Superior temporal gyrus (tissue), 1 donor: ENCODE measurements around the gene POLD2.

Source experiments
- DNase-seq: peaks from one replicate; pipeline ENCODE4 v3.0.0-alpha.2; 2016; ENCODE audit errors: extremely low spot score

The POLD2 gene

GRCh38 chr7:44082541-44083207 lies 40.7 kb downstream of the POLD2 start:
- DNase-seq, result peak; percentile 98

DNA sequence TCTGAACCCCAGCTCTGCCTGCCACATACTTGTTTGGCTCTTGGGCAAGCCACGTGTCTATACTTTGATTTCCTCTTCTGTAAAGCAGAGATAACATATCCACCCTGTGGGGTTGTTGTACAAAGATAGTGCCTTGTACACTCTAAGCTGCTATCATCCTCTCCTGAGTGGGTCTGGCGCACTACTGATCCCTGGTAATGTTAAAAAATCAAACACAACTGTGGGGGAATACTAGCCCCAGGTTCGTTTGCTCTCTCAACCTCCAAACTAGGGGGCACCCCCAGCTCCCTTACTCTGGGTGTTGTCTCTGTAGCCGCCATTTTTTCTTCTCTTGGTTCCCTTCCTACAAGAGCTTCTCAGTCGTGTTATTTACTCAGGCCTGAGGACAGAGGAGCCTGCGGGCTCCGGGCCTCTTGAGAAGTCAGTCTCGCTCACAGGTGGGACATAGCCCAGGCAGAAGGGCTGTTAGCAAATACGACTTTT lies 42.0 kb downstream of the POLD2 start:
- no peak for DNase-seq

- DNase-seq, result no peak
Observed at GRCh38 chr7:44080686-44081265, 42.6 kb downstream of the POLD2 start.

DNA sequence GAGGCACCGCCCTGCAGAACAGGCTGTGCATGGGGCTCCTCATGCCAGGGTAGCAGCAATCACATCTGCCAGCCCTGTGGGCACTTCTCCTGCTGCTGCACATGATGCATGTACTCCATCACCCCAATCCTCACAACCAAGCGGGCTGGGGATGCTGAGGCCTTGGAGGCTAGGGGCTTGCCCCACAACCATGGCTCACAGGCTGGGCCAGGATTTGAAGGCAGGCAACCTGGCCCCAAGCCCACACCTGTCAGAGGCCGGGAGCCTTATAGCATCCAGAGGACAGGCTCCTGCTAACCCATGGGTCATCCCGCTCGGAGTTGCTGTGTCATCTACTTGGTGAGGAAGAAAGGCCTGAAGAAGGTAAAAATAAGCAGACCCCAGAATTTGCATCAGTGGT lies 43.2 kb downstream of the POLD2 start:
- no peak for DNase-seq

- DNase-seq, result no peak
Observed at GRCh38 chr7:44079331-44080021, 43.9 kb downstream of the POLD2 start.

DNA sequence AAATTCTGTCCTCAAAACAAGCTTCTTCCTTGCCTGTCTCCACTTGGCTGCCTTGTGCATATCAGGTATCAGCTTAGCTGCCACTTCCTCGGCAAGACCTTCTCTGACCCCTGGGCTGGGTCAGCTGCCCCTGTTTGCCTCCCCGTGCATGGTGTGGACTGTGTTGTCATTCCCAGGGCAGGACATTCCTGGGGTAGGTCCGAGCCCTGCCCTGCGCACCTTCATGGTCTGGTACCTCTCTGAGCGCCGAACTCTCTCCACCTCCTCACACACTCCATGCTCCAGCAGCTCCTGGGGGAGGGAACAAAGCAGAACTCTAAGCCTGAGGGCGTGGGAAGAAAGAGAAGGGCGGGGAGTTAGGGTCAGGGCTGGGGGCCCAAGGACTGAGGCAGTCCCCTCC lies 44.8 kb downstream of the POLD2 start:
- no peak for DNase-seq

GRCh38 chr7:44077681-44078091 lies 45.7 kb downstream of the POLD2 start:
- DNase-seq, result no peak

DNA sequence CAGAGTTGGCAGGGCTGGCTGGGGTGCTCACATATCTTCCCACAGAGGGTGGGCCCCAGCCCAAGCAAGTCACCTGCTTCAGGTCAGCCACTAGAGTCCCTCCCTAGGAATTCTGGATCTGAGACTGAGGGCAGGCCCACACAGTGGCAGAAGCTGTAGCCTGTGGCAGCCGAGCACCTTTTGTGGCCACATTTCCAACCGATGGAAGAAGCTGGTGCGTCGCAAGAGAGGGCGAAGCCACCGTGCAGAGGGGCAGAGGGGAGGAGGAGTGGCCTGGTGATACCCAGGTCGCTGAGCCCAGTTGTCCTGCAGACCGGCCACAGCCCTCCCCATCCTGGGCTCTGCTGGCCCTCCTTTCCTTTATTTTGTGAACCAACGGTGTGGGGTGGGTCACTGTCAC lies 46.3 kb downstream of the POLD2 start:
- DNase-seq, result no peak

DNA sequence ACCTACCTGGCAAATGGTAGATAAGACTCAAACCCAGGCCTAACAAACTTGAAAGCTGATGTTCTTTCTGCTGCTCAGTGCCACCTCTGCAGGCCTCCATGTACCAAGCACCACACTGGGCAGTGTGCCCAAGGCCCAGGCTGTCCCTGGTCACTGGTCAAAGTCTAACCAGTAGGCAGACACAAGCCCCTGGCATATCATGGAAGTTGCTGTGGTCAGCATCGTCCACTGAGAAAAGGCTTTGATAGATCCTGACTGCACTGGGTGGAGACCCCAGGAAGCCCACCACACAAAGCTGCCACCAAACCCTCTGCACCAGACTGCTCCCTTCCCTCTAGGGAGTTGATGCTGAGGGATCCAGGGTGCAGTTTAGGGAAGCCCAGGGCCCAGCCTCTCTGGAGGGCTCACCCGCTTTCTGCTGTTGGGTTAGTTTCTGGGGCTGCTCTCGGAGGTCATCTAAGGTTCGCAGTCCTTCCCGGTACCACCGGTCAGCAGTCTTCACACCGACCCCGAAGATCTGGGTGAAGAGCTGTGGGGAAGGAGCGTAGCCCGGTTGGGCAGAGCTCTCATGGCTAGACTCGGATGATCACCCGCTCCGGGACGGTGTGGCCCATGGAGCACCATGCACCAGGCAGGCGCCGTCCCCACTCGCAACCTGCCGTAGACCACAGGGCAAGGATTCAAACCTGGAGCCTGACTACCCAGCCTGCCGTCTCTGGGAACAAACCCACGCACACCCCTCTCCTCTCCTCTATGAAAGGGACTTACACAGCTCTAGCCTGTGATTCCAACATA lies 47.0 kb downstream of the POLD2 start:
- DNase-seq, result no peak

- DNase-seq, result no peak
Observed at GRCh38 chr7:44075296-44076075, 47.9 kb downstream of the POLD2 start.

- DNase-seq, result no peak
Observed at GRCh38 chr7:44074349-44074695, 49.0 kb downstream of the POLD2 start.

GRCh38 chr7:44073664-44074348 lies 49.5 kb downstream of the POLD2 start:
- DNase-seq, result peak; percentile 71

GRCh38 chr7:44072364-44073231 lies 50.8 kb downstream of the POLD2 start:
- DNase-seq, result peak; percentile 48

- no peak for DNase-seq
Observed at GRCh38 chr7:44071726-44072363, 51.5 kb downstream of the POLD2 start.

DNA sequence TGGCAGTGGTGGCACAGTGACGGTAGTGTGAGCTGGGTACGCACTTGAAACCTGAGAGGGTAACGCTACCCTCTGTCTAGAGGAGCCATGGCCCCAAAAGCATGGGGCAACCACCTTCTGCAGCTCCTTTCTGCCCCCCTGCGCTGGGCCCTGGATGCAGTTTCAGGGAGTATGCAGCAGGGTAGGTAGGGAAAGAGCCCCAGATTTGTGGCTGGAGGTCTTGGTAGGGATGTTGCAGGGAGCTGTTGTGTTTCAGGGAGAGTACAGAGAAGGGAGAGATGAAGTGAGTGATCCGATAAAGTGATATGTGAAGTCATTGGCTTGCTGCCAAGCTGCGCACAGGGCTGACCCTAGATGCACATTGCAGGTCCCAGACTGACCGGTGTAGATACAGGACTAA lies 55.3 kb downstream of the POLD2 start:
- no peak for DNase-seq

DNA sequence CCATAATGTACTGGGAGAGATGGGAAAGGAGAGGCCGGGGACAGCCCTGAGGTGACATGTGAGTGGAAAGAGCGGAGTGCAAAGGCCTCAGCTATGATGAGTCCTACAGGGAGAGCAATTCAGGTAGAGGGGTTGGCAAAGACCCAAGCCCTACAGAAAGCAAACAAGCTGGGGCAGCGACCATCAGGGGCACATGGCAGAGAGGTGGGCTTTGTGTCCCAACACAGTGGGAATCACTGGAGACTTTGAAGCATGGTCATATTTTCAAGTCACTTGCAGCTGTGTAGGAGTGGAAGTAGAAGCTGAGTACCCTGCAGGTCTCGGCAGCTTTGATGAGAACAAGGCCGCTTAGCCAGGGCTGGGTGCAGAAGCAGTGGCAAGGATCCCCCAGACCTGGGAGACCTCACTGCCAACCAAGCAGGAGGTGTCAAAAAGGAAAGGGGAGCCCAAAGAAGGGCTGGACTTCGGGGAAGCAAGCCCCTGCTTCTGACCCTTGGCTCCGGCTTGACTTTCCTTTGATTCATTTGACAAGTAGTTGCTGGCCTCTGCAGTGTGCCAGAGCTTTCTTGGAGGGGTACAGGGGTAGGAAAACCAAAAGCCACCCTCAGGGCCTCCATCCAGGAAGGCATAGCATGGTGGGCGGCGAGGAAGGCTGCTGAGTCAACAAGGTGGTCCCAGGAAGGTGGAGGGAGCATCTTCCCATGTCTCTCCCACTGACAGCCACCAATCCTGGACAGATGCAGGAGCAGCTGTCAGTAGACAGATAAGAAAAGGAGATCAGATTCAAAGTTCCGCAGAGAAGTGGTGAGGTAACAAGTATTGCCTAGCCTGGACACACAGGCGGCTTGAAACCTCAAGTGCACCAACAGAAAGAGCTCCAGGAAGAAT lies 56.0 kb downstream of the POLD2 start:
- no peak for DNase-seq

DNA sequence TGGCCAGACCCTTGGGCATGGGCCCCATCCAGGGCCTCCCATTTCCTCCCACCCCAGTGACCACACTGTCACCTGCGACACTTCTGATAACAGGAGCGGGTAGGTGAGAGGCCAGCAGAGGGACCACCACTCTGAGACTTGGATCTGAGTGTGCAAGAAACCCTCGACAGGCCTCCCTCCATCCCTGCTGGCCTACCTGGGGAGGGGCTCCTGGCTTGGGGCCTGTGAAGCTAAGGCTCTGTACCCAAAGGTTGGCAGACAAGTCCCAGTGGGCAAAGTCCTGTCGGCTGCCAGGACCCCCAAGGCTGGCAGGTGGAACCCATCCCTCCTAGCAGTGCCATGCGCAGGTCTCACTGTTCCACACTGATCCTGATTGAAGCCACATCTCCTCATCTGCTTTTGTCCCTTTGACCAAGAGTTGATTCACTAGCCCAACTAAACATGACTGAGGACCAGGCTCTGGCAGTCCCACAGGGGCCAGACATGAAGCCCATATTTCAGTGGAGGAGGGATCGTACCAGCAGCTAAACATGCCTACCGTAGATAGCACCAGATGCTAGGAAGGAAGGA lies 56.8 kb downstream of the POLD2 start:
- DNase-seq, result no peak

- DNase-seq, result no peak
Observed at GRCh38 chr7:44066111-44066460, 57.3 kb downstream of the POLD2 start.
